Thyroid gland (tissue), 4 donors: ENCODE data around the gene ZNF699.
"Not testable (repeated sequence)": the region's sequence is repeated elsewhere in the genome, so short reads cannot be mapped to it uniquely, and the experiment has no call there.

ENCODE experiments used
- POLR2A ChIP-seq, 2 donors: fragments of 450-650 bp; IDR thresholded peaks; one replicate each; pipeline ENCODE4 v1.6.1; 2017; ENCODE audit warnings: antibody characterized with exemption in 2 of 2, mild to moderate bottlenecking in 2 of 2, moderate library complexity in 1 of 2
- TF ChIP-seq, protein P1 (sequence below), 6 experiments: fragments of 200-600 bp in 3 of 6; fragments of 450-650 bp in 3 of 6; sonication (generic) in 3 of 6; IDR thresholded peaks; one replicate each; pipeline ENCODE4 v1.5.1; 2016 to 2019; ENCODE audit warnings: antibody characterized with exemption in 6 of 6, mild to moderate bottlenecking in 2 of 6, inconsistent platforms in 1 of 6, moderate library complexity in 1 of 6

DNA sequence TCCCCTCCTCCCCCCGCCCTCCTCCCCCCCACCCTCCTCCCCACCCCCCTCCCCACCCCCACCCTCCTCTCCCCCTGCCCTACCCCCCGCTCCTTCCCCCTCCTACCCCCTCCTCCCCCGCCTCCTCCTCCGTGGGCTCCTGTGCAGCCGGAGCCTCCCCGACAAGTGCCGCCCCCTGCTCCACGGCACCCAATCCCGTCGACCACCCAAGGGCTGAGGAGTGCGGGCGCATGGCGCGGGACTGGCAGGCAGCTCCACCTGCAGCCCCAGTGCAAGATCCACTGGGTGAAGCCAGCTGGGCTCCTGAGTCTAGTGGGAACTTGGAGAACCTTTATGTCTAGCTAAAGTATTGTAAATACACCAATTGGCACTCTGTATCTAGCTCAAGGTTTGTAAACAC lies 12.1 kb upstream of the ZNF699 start:
- TF ChIP-seq, protein P1, sequence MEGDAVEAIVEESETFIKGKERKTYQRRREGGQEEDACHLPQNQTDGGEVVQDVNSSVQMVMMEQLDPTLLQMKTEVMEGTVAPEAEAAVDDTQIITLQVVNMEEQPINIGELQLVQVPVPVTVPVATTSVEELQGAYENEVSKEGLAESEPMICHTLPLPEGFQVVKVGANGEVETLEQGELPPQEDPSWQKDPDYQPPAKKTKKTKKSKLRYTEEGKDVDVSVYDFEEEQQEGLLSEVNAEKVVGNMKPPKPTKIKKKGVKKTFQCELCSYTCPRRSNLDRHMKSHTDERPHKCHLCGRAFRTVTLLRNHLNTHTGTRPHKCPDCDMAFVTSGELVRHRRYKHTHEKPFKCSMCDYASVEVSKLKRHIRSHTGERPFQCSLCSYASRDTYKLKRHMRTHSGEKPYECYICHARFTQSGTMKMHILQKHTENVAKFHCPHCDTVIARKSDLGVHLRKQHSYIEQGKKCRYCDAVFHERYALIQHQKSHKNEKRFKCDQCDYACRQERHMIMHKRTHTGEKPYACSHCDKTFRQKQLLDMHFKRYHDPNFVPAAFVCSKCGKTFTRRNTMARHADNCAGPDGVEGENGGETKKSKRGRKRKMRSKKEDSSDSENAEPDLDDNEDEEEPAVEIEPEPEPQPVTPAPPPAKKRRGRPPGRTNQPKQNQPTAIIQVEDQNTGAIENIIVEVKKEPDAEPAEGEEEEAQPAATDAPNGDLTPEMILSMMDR (IDR thresholded peaks at IDR 0.05): not testable (repeated sequence)
- TF ChIP-seq POLR2A (IDR thresholded peaks at IDR 0.05): not testable (repeated sequence)
